Measurements from ENCODE around the gene SCUBE2. TPM values are rescaled to one million over a fixed set of nuclear protein-coding genes. Genes with fewer than 3 reads are reported as not detected.

SCUBE2 gene
- total and polyA plus RNA-seq, 5 donors from 2014 or later, result not detected

- Mint-ChIP-seq H3K9me3 (peaks cover 0 to 1% (median 0%) of the 10 kb centered on the region in 7 donors), H3K4me3 (peak overlapping the region in 2 of 4 donors; percentile 22 to 38), H3K4me1 (peaks cover 0 to 11% (median 0%) of the 10 kb centered on the region in 4 donors), H3K27ac (no peak overlapping the region), H3K36me3 (no peaks in the 10 kb centered on the region), H3K27me3 (peaks cover 56% of the 10 kb centered on the region)
- no peaks in the 10 kb centered on the region for H3K4me1 ChIP-seq (ENCODE audit: control insufficient read depth, insufficient read depth, low read length, poor library complexity, severe bottlenecking)
- H3K27me3 ChIP-seq (ENCODE audit: control insufficient read depth, insufficient read depth, low read length), result peaks cover 10% of the 10 kb centered on the region
- H3K4me3 ChIP-seq (ENCODE audit: low read depth, low read length), result no peak overlapping the region
- H3K9me3 ChIP-seq (ENCODE audit: control insufficient read depth in 2 of 2, low read length in 2 of 2), result no peaks in the 10 kb centered on the region
- no peak overlapping the region for H3K27ac ChIP-seq (ENCODE audit: insufficient read depth, low read length, poor library complexity, severe bottlenecking)
- no peak for DNase-seq
- no peak for ATAC-seq (ENCODE audit: low read depth in 2 of 2)
- no peaks in the 10 kb centered on the region for H3K36me3 ChIP-seq (ENCODE audit: control insufficient read depth, insufficient read depth, low read length)
These were observed 673 bp upstream of the SCUBE2 start for GRCh38 chr11:9092072-9092471.

GRCh38 chr11:9090488-9091043 is 833 bp downstream of the SCUBE2 start:
- ATAC-seq (ENCODE audit: low read depth in 2 of 2) (no peak), DNase-seq (no peak)
- Mint-ChIP-seq H3K9me3 (peaks cover 0 to 1% (median 0%) of the 10 kb centered on the region in 7 donors), H3K36me3 (no peaks in the 10 kb centered on the region), H3K27ac (no peak overlapping the region), H3K27me3 (peaks cover 56% of the 10 kb centered on the region), H3K4me3 (no peak overlapping the region), H3K4me1 (peaks cover 0 to 11% (median 0%) of the 10 kb centered on the region in 4 donors)
- Histone ChIP-seq H3K4me1 (ENCODE audit: control insufficient read depth, insufficient read depth, low read length, poor library complexity, severe bottlenecking) (no peaks in the 10 kb centered on the region), H3K36me3 (ENCODE audit: control insufficient read depth, insufficient read depth, low read length) (no peaks in the 10 kb centered on the region), H3K27me3 (ENCODE audit: control insufficient read depth, insufficient read depth, low read length) (peaks cover 10% of the 10 kb centered on the region), H3K9me3 (ENCODE audit: control insufficient read depth in 2 of 2, low read length in 2 of 2) (no peaks in the 10 kb centered on the region), H3K4me3 (ENCODE audit: low read depth, low read length) (no peak overlapping the region), H3K27ac (ENCODE audit: insufficient read depth, low read length, poor library complexity, severe bottlenecking) (no peak overlapping the region)

GRCh38 chr11:9089636-9090035 is 1.8 kb downstream of the SCUBE2 start:
- Histone ChIP-seq H3K36me3 (ENCODE audit: control insufficient read depth, insufficient read depth, low read length) (no peaks in the 10 kb centered on the region), H3K27ac (ENCODE audit: insufficient read depth, low read length, poor library complexity, severe bottlenecking) (no peak overlapping the region), H3K27me3 (ENCODE audit: control insufficient read depth, insufficient read depth, low read length) (peaks cover 10% of the 10 kb centered on the region), H3K4me1 (ENCODE audit: control insufficient read depth, insufficient read depth, low read length, poor library complexity, severe bottlenecking) (no peaks in the 10 kb centered on the region), H3K9me3 (ENCODE audit: control insufficient read depth in 2 of 2, low read length in 2 of 2) (no peaks in the 10 kb centered on the region), H3K4me3 (ENCODE audit: low read depth, low read length) (no peak overlapping the region)
- H3K36me3 Mint-ChIP-seq, result no peaks in the 10 kb centered on the region
- ATAC-seq (ENCODE audit: low read depth in 2 of 2) (no peak), DNase-seq (no peak)
- no peak overlapping the region for H3K4me3 Mint-ChIP-seq
- H3K9me3 Mint-ChIP-seq, result peaks cover 0 to 1% (median 0%) of the 10 kb centered on the region in 7 donors
- H3K4me1 Mint-ChIP-seq, result peaks cover 0 to 11% (median 0%) of the 10 kb centered on the region in 4 donors
- peaks cover 54% of the 10 kb centered on the region for H3K27me3 Mint-ChIP-seq
- no peak overlapping the region for H3K27ac Mint-ChIP-seq

GRCh38 chr11:9089061-9089460 is 2.3 kb downstream of the SCUBE2 start:
- Histone ChIP-seq H3K27ac (ENCODE audit: insufficient read depth, low read length, poor library complexity, severe bottlenecking) (no peak overlapping the region), H3K36me3 (ENCODE audit: control insufficient read depth, insufficient read depth, low read length) (no peaks in the 10 kb centered on the region), H3K4me3 (ENCODE audit: low read depth, low read length) (no peak overlapping the region), H3K27me3 (ENCODE audit: control insufficient read depth, insufficient read depth, low read length) (peaks cover 10% of the 10 kb centered on the region), H3K9me3 (ENCODE audit: control insufficient read depth in 2 of 2, low read length in 2 of 2) (no peaks in the 10 kb centered on the region), H3K4me1 (ENCODE audit: control insufficient read depth, insufficient read depth, low read length, poor library complexity, severe bottlenecking) (no peaks in the 10 kb centered on the region)
- ATAC-seq (ENCODE audit: low read depth in 2 of 2) (no peak), DNase-seq (no peak)
- H3K4me3 Mint-ChIP-seq, result no peak overlapping the region
- H3K27ac Mint-ChIP-seq, result no peak overlapping the region
- peaks cover 52% of the 10 kb centered on the region for H3K27me3 Mint-ChIP-seq
- H3K4me1 Mint-ChIP-seq, result peaks cover 0 to 11% (median 0%) of the 10 kb centered on the region in 4 donors
- peaks cover 0 to 1% (median 0%) of the 10 kb centered on the region in 7 donors for H3K9me3 Mint-ChIP-seq
- H3K36me3 Mint-ChIP-seq, result no peaks in the 10 kb centered on the region

GRCh38 chr11:9082575-9082974 is 8.8 kb downstream of the SCUBE2 start:
- H3K4me3 ChIP-seq (ENCODE audit: low read depth, low read length), result no peak overlapping the region
- H3K4me1 ChIP-seq (ENCODE audit: control insufficient read depth, insufficient read depth, low read length, poor library complexity, severe bottlenecking), result no peaks in the 10 kb centered on the region
- H3K27ac Mint-ChIP-seq, result no peak overlapping the region
- peaks cover 0 to 1% (median 0%) of the 10 kb centered on the region in 7 donors for H3K9me3 Mint-ChIP-seq
- H3K27ac ChIP-seq (ENCODE audit: insufficient read depth, low read length, poor library complexity, severe bottlenecking), result no peak overlapping the region
- no peak overlapping the region for H3K4me3 Mint-ChIP-seq
- H3K36me3 ChIP-seq (ENCODE audit: control insufficient read depth, insufficient read depth, low read length), result no peaks in the 10 kb centered on the region
- H3K4me1 Mint-ChIP-seq, result no peaks in the 10 kb centered on the region
- no peak for DNase-seq
- peaks cover 26% of the 10 kb centered on the region for H3K27me3 Mint-ChIP-seq
- H3K36me3 Mint-ChIP-seq, result no peaks in the 10 kb centered on the region
- H3K9me3 ChIP-seq (ENCODE audit: control insufficient read depth in 2 of 2, low read length in 2 of 2), result no peaks in the 10 kb centered on the region
- no peak for ATAC-seq (ENCODE audit: low read depth in 2 of 2)
- H3K27me3 ChIP-seq (ENCODE audit: control insufficient read depth, insufficient read depth, low read length), result no peaks in the 10 kb centered on the region

GRCh38 chr11:9081153-9081552 is 10.2 kb downstream of the SCUBE2 start:
- no peak overlapping the region for H3K27ac ChIP-seq (ENCODE audit: insufficient read depth, low read length, poor library complexity, severe bottlenecking)
- H3K4me3 ChIP-seq (ENCODE audit: low read depth, low read length), result no peak overlapping the region
- H3K9me3 ChIP-seq (ENCODE audit: control insufficient read depth in 2 of 2, low read length in 2 of 2), result no peaks in the 10 kb centered on the region
- H3K36me3 Mint-ChIP-seq, result no peaks in the 10 kb centered on the region
- ATAC-seq (ENCODE audit: low read depth in 2 of 2), result no peak
- no peaks in the 10 kb centered on the region for H3K36me3 ChIP-seq (ENCODE audit: control insufficient read depth, insufficient read depth, low read length)
- no peaks in the 10 kb centered on the region for H3K27me3 ChIP-seq (ENCODE audit: control insufficient read depth, insufficient read depth, low read length)
- H3K27me3 Mint-ChIP-seq, result peaks cover 22% of the 10 kb centered on the region
- no peaks in the 10 kb centered on the region for H3K4me1 Mint-ChIP-seq
- H3K9me3 Mint-ChIP-seq, result no peaks in the 10 kb centered on the region
- no peaks in the 10 kb centered on the region for H3K4me1 ChIP-seq (ENCODE audit: control insufficient read depth, insufficient read depth, low read length, poor library complexity, severe bottlenecking)
- H3K27ac Mint-ChIP-seq, result no peak overlapping the region
- DNase-seq, result no peak
- H3K4me3 Mint-ChIP-seq, result no peak overlapping the region

- Histone ChIP-seq H3K27me3 (ENCODE audit: control insufficient read depth, insufficient read depth, low read length) (no peaks in the 10 kb centered on the region), H3K9me3 (ENCODE audit: control insufficient read depth in 2 of 2, low read length in 2 of 2) (no peaks in the 10 kb centered on the region), H3K4me3 (ENCODE audit: low read depth, low read length) (no peak overlapping the region), H3K36me3 (ENCODE audit: control insufficient read depth, insufficient read depth, low read length) (no peaks in the 10 kb centered on the region), H3K4me1 (ENCODE audit: control insufficient read depth, insufficient read depth, low read length, poor library complexity, severe bottlenecking) (no peaks in the 10 kb centered on the region), H3K27ac (ENCODE audit: insufficient read depth, low read length, poor library complexity, severe bottlenecking) (no peak overlapping the region)
- Mint-ChIP-seq H3K4me3 (no peak overlapping the region), H3K27ac (no peak overlapping the region), H3K27me3 (peaks cover 31% of the 10 kb centered on the region), H3K9me3 (no peaks in the 10 kb centered on the region), H3K36me3 (no peaks in the 10 kb centered on the region), H3K4me1 (peaks cover 0 to 4% (median 0%) of the 10 kb centered on the region in 4 donors)
- no peak for DNase-seq
- no peak for ATAC-seq (ENCODE audit: low read depth in 2 of 2)
These were observed 13.0 kb downstream of the SCUBE2 start for GRCh38 chr11:9078113-9079086.

All from CD4-positive, CD25-positive, alpha-beta regulatory T cell (primary cell).